Measurements from ENCODE around the gene DLG2.
"Not testable (repeated sequence)": the region's sequence is repeated elsewhere in the genome, so short reads cannot be mapped to it uniquely, and the experiment has no call there.

The DLG2 gene

DNA sequence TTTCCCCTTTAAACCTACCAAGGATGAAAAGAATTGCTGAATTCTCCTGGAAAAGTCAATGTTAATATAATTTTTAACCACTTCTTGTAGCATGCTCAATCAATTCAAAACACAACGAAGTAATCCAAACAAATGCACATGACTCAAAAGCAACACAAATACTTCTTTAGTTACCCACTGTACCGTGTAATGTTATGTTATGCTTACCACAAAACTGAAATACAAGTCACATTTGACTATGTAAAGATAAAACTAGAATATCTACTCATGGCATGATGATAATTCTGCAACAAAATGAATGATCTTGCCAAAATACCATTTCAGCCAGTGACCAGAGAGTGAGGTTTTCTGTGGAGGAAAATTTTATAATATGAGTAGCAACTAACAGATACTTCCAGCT lies 587.0 kb downstream of the DLG2 start:
- H3K36me3 ChIP-seq (ENCODE audit: insufficient read depth, low read length): no peaks in the 10 kb centered on the region
- no peak overlapping the region for H3K4me2 ChIP-seq (ENCODE audit: low read length)
- H3K4me3 ChIP-seq (ENCODE audit: low read length): no peak overlapping the region
- no peak overlapping the region for H3K9ac ChIP-seq (ENCODE audit: low read depth, low read length)
- H3K9me3 ChIP-seq (replicated peaks; ENCODE audit: low read length): no peaks in the 10 kb centered on the region
- peaks cover 10% of the 10 kb centered on the region for H3K4me1 ChIP-seq (ENCODE audit: control insufficient read depth, insufficient read depth, low read length)
- no peaks in the 10 kb centered on the region for H3K27me3 ChIP-seq (ENCODE audit: control insufficient read depth, insufficient read depth, low read length)

DNA sequence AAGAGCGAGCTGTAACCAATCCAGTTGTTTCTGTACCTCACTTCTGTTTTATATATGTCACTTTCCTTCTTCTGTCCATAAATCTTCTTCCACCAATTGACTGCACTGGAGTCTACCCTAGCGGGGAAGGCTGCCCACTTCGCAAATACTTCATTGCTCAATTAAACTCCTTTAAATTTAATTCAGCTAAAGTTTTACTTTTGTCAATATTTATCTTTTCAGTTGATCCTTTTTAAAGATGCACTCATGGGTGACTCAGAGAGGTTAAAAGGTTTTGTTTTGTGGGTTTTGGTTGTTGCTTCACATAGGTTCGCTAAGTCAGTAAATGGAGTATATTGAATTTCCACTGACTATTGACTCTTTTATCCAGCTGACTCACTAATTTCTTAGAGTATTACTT lies 597.2 kb downstream of the DLG2 start:
- H3K9me3 ChIP-seq (replicated peaks; ENCODE audit: low read length): no peaks in the 10 kb centered on the region

DNA sequence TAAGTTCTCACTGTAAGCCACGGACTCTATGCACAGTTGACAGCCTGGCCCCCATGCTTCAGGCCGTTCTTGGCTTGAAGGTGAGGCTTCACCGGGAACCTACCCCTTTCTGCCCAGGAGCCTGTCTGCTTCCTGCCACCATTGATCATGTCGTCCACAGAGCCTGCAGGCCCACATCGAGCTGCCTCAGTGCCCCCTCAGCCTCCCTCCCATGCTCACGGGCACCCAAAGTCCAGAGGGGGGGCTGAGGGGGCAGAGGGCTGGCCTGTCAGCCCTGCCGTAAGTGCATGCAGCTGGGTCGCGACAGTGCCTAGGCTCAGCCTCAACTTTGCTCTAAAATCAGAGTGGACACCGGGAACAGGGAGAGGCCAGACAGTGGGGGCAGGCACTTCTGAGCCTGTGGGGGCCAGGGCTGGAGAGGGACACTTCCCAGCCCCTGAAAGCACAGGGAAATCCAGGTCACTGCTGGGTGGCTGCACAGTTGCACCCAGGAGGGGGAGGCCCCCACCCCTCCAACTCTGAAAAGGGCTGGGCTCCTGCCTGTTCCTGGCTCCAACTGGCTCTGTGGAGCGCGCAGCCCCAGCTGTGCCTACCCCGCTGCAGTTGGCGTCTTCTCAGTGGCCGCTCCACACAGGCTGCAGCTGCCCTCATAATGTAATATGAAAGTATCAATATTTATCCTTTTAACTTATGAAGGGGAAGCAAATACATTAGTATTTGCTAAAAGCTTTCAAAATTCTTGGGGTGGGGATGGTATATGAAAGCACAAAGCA lies 598.6 kb downstream of the DLG2 start:
- Histone ChIP-seq H3K4me1 (ENCODE audit: control insufficient read depth, insufficient read depth, low read length) (peaks cover 5% of the 10 kb centered on the region), H3K9ac (ENCODE audit: low read depth, low read length) (no peak overlapping the region), H3K9me3 (replicated peaks; ENCODE audit: low read length) (no peaks in the 10 kb centered on the region), H3K36me3 (ENCODE audit: insufficient read depth, low read length) (no peaks in the 10 kb centered on the region), H3K4me3 (ENCODE audit: low read length) (no peak overlapping the region), H3K27me3 (ENCODE audit: control insufficient read depth, insufficient read depth, low read length) (no peaks in the 10 kb centered on the region), H3K4me2 (ENCODE audit: low read length) (no peak overlapping the region)

More for the DNA sequence above, 597.2 kb downstream of the DLG2 start:
- peaks cover 5% of the 10 kb centered on the region for H3K4me1 ChIP-seq (ENCODE audit: control insufficient read depth, insufficient read depth, low read length)
- H3K9ac ChIP-seq (ENCODE audit: low read depth, low read length): no peak overlapping the region
- no peaks in the 10 kb centered on the region for H3K36me3 ChIP-seq (ENCODE audit: insufficient read depth, low read length)
- H3K4me2 ChIP-seq (ENCODE audit: low read length): no peak overlapping the region
- H3K4me3 ChIP-seq (ENCODE audit: low read length): no peak overlapping the region
- H3K27me3 ChIP-seq (ENCODE audit: control insufficient read depth, insufficient read depth, low read length): no peaks in the 10 kb centered on the region

DNA sequence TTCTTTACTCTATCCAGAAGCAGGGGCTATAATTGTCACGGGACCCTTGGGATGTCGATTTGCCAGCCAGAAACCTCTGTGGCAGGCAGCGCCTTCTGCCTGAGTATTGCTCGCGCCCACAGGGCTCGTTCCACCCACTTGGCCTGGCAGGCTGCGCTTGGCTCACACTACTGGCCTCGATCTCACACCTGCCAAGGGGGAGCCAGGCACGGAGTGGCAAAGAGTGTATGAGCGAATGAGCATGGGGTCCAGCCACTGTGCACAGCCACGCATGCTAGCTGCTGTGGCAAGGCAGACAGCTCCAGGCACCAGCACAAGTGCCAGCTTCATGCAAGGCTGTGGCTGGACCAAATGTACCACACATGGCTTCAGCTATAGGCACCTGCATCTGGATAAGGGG lies 599.8 kb downstream of the DLG2 start:
- Histone ChIP-seq H3K36me3 (ENCODE audit: insufficient read depth, low read length) (no peaks in the 10 kb centered on the region), H3K9ac (ENCODE audit: low read depth, low read length) (no peak overlapping the region), H3K4me2 (ENCODE audit: low read length) (no peak overlapping the region), H3K27me3 (ENCODE audit: control insufficient read depth, insufficient read depth, low read length) (no peaks in the 10 kb centered on the region), H3K9me3 (replicated peaks; ENCODE audit: low read length) (no peaks in the 10 kb centered on the region), H3K4me1 (ENCODE audit: control insufficient read depth, insufficient read depth, low read length) (peaks cover 5% of the 10 kb centered on the region), H3K4me3 (ENCODE audit: low read length) (no peak overlapping the region)

DNA sequence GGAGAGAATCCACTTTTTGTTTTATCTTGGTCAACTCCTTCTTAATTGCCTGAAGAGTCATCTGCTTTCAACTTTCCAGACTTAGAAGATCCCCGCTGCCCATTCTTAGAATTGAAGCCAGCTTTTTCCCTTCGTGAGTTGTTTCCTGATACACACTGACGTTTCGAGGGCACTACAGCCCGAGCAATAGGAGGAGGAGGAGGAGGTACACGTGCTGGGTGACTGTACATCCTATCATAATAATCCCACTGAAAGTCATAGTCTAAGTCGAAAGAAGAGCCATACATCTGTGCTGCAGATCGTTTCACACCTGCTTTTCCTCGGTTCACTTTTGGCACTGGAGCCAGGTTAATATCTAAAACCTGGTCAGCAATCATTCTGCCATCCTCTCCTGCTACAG lies 606.1 kb downstream of the DLG2 start:
- H3K9ac ChIP-seq (ENCODE audit: low read depth, low read length): no peak overlapping the region
- no peak overlapping the region for H3K4me2 ChIP-seq (ENCODE audit: low read length)
- no peaks in the 10 kb centered on the region for H3K4me1 ChIP-seq (ENCODE audit: control insufficient read depth, insufficient read depth, low read length)
- H3K9me3 ChIP-seq (replicated peaks; ENCODE audit: low read length): no peaks in the 10 kb centered on the region
- H3K4me3 ChIP-seq (ENCODE audit: low read length): no peak overlapping the region
- H3K27me3 ChIP-seq (ENCODE audit: control insufficient read depth, insufficient read depth, low read length): no peaks in the 10 kb centered on the region
- no peaks in the 10 kb centered on the region for H3K36me3 ChIP-seq (ENCODE audit: insufficient read depth, low read length)

DNA sequence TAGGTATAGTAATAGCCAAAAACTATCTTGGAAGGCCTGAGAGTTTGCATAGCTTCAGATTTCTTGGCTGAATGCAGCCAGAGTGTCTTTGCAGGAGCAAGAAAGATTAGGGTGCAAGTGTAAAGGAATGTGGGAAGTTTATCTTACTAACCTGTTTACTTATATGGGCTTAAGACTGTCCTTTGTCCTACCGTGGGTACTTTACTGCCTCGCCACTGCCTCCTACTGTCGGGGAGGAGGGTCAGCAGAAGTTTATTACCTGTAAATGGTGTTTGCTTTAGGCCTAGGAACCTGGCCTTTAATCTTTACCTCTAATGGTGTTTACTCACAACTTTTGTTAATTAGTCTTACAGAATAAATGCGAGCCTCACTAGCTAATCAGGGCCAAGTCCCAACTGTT lies 633.8 kb downstream of the DLG2 start:
- Histone ChIP-seq H3K4me3 (ENCODE audit: low read length) (no peak overlapping the region), H3K4me1 (ENCODE audit: control insufficient read depth, insufficient read depth, low read length) (no peaks in the 10 kb centered on the region), H3K36me3 (ENCODE audit: insufficient read depth, low read length) (no peaks in the 10 kb centered on the region), H3K9me3 (replicated peaks; ENCODE audit: low read length) (no peaks in the 10 kb centered on the region), H3K27me3 (ENCODE audit: control insufficient read depth, insufficient read depth, low read length) (no peaks in the 10 kb centered on the region), H3K9ac (ENCODE audit: low read depth, low read length) (no peak overlapping the region), H3K4me2 (ENCODE audit: low read length) (no peak overlapping the region)

DNA sequence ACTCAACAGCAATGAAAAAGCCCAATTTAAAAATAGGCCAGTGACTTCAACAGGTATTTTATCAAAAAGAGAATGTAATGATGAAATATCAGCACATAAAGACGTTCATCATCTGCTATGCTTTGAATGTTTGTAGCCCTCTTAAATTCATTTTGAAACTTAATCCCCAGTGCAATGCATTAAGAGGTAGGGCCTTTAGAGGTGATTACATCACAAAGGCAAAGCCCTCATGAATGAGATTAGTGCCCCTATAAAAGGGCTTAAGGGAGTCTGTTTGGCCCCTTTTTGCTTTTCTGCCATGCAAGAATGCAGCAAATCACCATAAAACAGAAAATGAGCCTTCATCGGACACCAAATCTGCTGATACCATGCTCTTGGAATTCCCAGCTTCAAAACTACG lies 637.0 kb downstream of the DLG2 start:
- no peak overlapping the region for H3K9ac ChIP-seq (ENCODE audit: low read depth, low read length)
- no peak overlapping the region for H3K4me2 ChIP-seq (ENCODE audit: low read length)

DNA sequence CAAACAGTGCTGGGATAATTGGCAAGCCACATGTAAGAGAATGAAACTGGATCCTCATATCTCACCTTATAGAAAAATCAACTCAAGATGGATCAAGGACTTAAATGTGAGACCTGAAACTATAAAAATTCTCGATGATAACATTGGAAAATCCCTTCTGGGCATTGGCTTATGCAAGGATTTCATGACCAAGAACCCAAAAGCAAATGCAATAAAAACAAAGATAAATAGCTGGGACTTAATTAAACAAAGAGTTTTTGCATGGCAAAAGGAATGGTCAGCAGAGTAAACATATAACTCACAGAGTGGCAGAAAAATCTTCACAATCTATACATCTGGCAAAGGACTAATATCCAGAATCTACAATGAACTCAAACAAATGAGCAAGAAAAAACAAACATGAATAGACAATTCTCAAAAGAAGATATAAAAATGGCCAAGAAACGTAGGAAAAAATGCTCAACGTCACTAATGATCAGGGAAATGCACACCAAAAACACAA lies 639.4 kb downstream of the DLG2 start:
- H3K9me3 ChIP-seq (replicated peaks; ENCODE audit: low read length); H3K4me3 ChIP-seq (ENCODE audit: low read length); H3K9ac ChIP-seq (ENCODE audit: low read depth, low read length); H3K4me1 ChIP-seq (ENCODE audit: control insufficient read depth, insufficient read depth, low read length); H3K36me3 ChIP-seq (ENCODE audit: insufficient read depth, low read length); H3K4me2 ChIP-seq (ENCODE audit: low read length); H3K27me3 ChIP-seq (ENCODE audit: control insufficient read depth, insufficient read depth, low read length): not testable (repeated sequence)

More for the DNA sequence above, 637.0 kb downstream of the DLG2 start:
- Histone ChIP-seq H3K4me1 (ENCODE audit: control insufficient read depth, insufficient read depth, low read length) (no peaks in the 10 kb centered on the region), H3K27me3 (ENCODE audit: control insufficient read depth, insufficient read depth, low read length) (no peaks in the 10 kb centered on the region), H3K36me3 (ENCODE audit: insufficient read depth, low read length) (no peaks in the 10 kb centered on the region), H3K4me3 (ENCODE audit: low read length) (no peak overlapping the region), H3K9me3 (replicated peaks; ENCODE audit: low read length) (no peaks in the 10 kb centered on the region)

DNA sequence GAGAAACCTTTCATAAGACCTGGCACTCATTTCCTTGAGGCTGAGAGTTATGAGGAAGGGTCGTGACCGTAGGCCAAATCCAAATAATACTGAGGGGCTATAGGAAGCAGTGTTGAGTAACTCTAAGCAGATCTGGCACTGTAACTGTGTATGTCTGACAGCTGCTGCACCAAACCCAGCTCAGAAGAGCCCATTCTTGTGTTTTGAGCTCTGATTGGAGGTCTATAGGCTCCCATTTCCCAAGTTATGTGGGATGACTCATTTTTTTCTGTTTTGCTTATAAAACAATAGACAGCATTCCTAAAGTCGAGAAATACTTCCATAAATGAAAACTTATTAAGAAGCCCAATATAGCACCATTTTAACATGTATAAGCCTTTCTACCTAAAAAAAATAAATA lies 645.8 kb downstream of the DLG2 start:
- no peaks in the 10 kb centered on the region for H3K27me3 ChIP-seq (ENCODE audit: control insufficient read depth, insufficient read depth, low read length)
- no peaks in the 10 kb centered on the region for H3K36me3 ChIP-seq (ENCODE audit: insufficient read depth, low read length)
- no peak overlapping the region for H3K9ac ChIP-seq (ENCODE audit: low read depth, low read length)
- H3K4me1 ChIP-seq (ENCODE audit: control insufficient read depth, insufficient read depth, low read length): no peaks in the 10 kb centered on the region
- H3K9me3 ChIP-seq (replicated peaks; ENCODE audit: low read length): no peaks in the 10 kb centered on the region
- no peak overlapping the region for H3K4me3 ChIP-seq (ENCODE audit: low read length)
- no peak overlapping the region for H3K4me2 ChIP-seq (ENCODE audit: low read length)

DNA sequence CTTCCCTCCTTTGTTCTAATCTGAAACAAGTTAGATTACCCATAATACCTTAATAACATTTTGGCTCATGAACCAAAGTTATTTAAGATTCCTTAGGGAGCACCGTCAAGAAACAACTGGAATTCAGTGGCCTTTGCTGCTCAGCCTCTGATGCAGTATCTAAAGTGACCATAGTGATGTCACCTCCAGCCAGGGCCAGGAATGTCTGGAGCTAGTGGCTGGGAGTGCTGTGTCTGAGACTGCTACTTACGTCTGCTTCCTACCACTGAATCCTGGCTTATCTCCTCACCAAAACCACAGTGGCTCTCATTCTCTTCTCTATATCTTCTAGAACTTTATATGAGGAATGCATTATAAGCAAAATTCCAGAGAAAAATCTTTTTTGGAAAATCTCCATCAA lies 658.0 kb downstream of the DLG2 start:
- no peaks in the 10 kb centered on the region for H3K27me3 ChIP-seq (ENCODE audit: control insufficient read depth, insufficient read depth, low read length)
- H3K9ac ChIP-seq (ENCODE audit: low read depth, low read length): no peak overlapping the region
- no peaks in the 10 kb centered on the region for H3K9me3 ChIP-seq (replicated peaks; ENCODE audit: low read length)
- H3K36me3 ChIP-seq (ENCODE audit: insufficient read depth, low read length): no peaks in the 10 kb centered on the region
- no peak overlapping the region for H3K4me3 ChIP-seq (ENCODE audit: low read length)
- H3K4me2 ChIP-seq (ENCODE audit: low read length): no peak overlapping the region
- no peaks in the 10 kb centered on the region for H3K4me1 ChIP-seq (ENCODE audit: control insufficient read depth, insufficient read depth, low read length)

DNA sequence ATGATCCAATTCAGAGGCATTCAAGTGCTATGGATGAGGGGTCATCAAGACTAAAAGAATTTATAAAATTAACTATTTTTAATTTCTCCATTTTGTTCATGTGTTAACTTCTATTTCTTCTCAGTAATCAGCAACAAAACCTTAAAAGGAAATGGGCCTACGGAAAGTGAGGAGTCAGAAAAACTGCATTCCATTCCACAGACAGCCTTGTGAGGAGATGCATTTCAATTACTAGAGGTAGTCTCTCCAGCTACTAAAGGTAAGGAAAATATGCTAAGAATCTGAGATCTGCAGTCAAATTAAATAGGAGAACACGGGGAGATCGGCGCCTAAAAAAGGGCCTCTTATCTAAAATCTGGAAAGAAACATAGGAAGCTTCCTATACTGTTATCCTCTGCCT lies 661.7 kb downstream of the DLG2 start:
- Histone ChIP-seq H3K4me3 (ENCODE audit: low read length) (no peak overlapping the region), H3K27me3 (ENCODE audit: control insufficient read depth, insufficient read depth, low read length) (no peaks in the 10 kb centered on the region), H3K9me3 (replicated peaks; ENCODE audit: low read length) (no peaks in the 10 kb centered on the region), H3K4me1 (ENCODE audit: control insufficient read depth, insufficient read depth, low read length) (no peaks in the 10 kb centered on the region), H3K4me2 (ENCODE audit: low read length) (no peak overlapping the region), H3K36me3 (ENCODE audit: insufficient read depth, low read length) (no peaks in the 10 kb centered on the region), H3K9ac (ENCODE audit: low read depth, low read length) (no peak overlapping the region)

DNA sequence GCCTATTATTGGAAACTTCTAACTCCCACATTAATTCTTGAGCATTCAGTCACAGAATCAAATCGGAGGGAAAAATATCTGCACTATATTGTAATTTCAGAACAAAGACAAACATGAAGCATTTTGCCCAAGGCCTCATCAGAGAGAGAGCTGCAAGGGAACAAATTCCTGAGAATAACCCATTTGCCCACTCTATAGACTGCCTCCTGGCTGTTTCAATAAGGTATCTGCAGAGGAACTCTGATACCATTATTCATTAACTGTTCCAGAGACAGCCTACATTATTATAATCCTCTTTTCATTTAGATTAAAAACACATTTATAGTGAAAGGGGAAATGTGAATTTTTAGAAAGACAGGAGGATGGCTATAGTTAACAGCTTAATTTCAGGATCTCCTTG lies 663.9 kb downstream of the DLG2 start:
- Histone ChIP-seq H3K9ac (ENCODE audit: low read depth, low read length) (no peak overlapping the region), H3K27me3 (ENCODE audit: control insufficient read depth, insufficient read depth, low read length) (no peaks in the 10 kb centered on the region), H3K4me1 (ENCODE audit: control insufficient read depth, insufficient read depth, low read length) (no peaks in the 10 kb centered on the region), H3K9me3 (replicated peaks; ENCODE audit: low read length) (no peaks in the 10 kb centered on the region), H3K4me2 (ENCODE audit: low read length) (no peak overlapping the region), H3K4me3 (ENCODE audit: low read length) (no peak overlapping the region), H3K36me3 (ENCODE audit: insufficient read depth, low read length) (no peaks in the 10 kb centered on the region)

Data from skeletal muscle satellite cell (primary cell).